ENCODE data around the gene INPP4A.

INPP4A gene

DNA sequence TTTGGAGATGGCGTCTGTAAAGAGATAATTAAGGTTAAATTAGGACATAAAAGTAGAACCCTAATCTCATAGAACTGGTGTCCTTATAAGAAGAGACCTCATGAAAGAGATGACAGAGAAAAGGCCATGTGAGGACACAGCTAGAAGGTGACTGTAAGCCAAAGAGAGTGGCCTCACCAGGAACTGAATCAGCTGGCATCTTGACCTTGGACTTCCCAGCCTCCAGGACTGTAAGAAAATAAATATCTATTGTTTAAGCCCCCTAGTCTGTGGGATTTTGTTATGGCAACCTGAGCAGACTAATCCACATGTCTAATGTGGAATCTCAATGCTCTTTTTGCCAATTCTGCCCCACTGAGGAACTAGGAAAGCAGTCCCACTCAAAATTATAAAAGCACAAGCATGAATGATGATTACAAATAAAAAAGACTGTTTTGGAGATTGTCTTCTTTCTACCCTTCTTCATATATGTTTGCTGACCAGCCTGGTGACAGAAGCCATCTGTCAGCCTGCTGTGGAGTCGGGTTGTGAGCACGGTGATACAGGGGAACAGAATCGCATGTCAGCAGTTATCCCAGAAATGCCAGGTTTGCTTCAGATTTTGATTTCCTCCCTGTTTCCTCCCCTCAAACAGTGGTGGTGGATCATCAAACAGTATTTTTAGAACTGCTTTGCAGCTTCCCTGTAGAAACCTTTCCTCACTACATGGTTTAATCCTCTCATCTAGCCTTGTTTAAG, 54.2 kb downstream of the INPP4A start:
- DNase-seq: no peak

GRCh38 chr2:98500561-98500960, 55.9 kb downstream of the INPP4A start:
- no peak for DNase-seq

DNA sequence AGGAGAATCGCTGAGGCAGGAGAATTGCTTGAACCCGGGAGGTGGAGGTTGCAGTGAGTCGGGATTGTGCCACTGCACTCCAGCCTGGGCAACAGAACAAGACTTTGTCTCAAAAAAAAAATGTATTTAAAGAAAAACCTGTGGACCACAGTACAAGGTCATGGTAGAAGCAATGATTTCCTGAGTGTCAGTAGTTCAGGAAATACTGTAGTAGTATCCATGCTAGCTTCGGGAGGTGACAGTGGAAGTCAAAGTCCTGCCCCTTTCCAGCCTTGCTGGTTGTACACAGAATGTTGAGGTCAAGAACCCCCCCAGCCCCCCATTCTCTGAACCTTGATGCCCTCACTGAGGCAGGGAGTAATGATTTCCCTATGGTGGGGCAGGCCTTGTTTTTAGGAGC, 56.6 kb downstream of the INPP4A start:
- DNase-seq: no peak

GRCh38 chr2:98501876-98502275, 57.2 kb downstream of the INPP4A start:
- DNase-seq: no peak

- no peak for DNase-seq
Observed at GRCh38 chr2:98502556-98503335, 58.1 kb downstream of the INPP4A start.

DNA sequence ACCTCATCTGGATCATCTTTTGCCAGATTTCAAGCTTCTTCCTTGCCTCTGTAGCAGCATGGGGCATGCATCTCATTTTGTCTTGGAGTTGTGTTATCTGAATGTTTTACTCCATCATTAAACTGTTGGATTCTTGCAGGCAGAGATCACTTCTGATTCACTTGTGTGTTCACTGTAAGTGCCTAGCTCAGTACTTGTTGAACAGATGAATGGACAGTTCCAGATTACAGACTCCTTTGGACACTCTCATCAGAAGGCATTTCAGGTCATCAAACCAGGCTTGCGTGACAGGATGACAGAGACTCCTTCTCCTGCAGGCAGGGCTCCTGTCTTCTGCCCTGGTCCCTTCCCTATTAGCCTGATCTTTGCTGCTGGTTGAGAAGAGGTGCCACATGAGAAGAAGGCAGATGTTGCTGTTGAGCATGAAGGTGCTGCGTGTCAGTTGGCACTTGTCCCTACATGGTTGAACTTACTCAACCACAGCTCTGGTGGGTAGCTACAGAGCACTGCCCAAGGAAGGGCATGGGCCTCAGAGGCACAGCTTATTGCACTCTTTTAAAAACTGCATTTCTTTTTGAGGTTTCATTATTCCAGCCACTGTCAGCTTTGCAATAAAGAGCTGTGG, 58.9 kb downstream of the INPP4A start:
- no peak for DNase-seq

DNA sequence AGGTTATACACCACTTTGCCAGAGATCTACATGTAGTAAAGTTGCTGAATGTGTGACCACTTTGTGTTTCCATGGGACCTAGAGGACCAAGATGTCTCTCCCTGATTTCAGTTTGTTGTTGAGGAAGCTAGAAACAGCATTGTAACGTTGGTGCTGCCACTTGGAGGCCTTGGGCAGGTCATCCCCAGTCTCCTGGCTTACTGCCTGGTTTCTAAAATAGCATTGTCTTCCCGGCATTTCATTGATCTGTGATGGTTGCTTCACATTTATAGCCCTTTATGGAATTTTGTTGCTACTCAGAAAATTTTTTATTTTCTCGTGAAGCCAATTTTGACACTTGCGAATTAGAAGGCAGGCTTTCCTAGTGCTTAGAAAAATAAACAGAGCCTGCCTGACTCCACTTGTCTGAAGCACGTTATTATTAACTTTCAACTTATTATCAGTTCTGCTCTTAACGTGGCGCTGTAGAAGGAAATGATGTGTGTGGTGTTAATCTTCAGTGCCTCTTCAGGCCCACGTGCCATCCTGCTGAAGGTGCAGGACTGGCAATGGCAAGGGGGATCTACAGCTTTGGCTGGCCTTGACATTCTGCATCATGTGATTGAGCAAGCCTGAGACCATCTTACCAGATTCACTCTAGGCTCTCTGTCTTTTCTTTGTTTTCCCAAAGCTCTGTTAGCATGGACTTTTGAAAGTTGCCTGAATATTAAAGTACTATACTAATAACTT, 59.9 kb downstream of the INPP4A start:
- no peak for DNase-seq

GRCh38 chr2:98505311-98505808, 60.7 kb downstream of the INPP4A start:
- no peak for DNase-seq

GRCh38 chr2:98505971-98506664, 61.5 kb downstream of the INPP4A start:
- no peak for DNase-seq

DNA sequence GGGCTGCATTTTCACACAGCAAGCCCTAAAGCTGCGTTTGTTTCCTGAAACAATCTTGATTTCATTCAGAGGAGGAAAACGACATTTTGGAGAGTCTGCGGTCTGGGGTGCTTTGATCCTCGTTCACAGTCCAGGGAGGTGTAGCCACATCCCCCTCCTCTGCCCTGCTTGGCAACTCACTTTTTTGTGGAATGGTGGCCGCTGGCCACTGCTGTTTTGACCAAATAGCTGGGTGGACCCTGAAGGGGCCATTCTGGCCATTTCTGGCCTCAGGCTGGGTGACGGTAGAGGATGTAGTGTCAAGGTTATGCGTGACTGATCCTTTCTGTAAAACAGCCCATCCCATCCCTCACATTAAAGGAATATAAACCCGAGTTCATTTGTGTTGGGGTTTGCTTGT, 62.2 kb downstream of the INPP4A start:
- DNase-seq: no peak

GRCh38 chr2:98507461-98507860, 62.8 kb downstream of the INPP4A start:
- DNase-seq: no peak

GRCh38 chr2:98507891-98508708, 63.4 kb downstream of the INPP4A start:
- no peak for DNase-seq

- no peak for DNase-seq
Observed at GRCh38 chr2:98508709-98509066, 64.0 kb downstream of the INPP4A start.

- no peak for DNase-seq
Observed at GRCh38 chr2:98509542-98510321, 65.1 kb downstream of the INPP4A start.

GRCh38 chr2:98510322-98510662, 65.6 kb downstream of the INPP4A start:
- no peak for DNase-seq

DNA sequence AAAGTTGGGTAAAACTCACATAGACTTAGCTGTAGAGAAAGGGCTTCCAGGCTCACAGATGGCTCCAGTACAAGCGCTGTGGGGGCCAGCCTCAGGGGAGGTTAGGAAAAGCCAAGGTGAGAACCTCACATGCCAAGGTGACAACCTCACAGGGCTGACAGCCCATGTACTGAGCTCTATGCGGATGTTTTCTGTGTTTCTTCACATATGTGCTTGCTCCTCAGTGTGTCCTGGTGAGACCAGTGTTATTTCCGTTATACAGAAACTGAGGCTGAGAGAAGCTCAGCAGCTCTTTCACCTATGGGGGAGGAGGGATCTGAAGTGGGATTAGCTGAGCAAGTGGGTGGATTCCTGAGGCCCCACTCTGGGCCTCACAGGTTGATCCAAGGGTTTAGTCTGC, 67.3 kb downstream of the INPP4A start:
- no peak for DNase-seq

DNA sequence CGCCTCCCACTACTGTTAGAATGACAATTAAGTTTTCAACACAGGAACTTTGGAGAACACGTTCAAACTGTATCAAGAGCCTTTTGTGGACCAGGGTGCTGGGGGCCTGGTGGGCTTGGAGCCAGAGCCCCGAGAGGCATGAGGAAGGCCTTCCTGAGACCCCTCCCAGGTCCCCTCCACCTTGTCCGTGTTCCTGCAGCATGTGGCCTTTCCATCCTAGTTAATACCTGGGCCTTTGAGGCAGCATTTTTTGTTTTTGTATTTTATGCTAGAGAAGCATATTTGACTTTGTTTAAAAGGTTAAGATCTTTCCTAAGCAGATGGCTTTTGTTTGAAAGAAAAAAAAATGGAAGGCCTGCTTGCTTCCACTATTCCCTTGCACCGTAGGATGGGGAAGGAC, 68.0 kb downstream of the INPP4A start:
- no peak for DNase-seq

GRCh38 chr2:98514096-98514639, 69.5 kb downstream of the INPP4A start:
- no peak for DNase-seq

DNA sequence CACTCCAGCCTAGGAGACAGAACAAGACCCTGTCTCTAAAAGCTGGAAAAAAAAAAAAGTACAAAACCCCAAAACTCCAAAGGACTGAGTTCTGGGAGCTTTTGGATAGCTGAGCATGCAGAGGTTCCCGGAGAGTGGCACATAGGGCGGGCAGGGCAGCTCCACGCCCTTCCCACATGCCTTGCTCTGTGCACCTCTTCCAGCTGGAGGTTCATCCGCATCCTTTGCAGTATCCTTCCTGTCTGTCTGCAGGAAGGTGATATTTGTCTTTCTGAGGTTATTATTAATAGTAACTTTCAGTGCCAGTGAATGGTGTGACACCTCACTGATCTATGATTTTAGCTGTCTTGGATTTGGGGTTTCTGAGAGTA, 70.2 kb downstream of the INPP4A start:
- DNase-seq: no peak

GRCh38 chr2:98515250-98515991, 70.8 kb downstream of the INPP4A start:
- DNase-seq: no peak
